PC-9 (cell line): Measurements from ENCODE around the gene MS4A15. TPM values are rescaled to one million over a fixed set of nuclear protein-coding genes. Genes with fewer than 3 reads are reported as not detected.

ENCODE experiments used
- BruUV-seq: library from RNA; stranded (reverse); fragments of 400-500 nt; replicated peaks from 2 replicates; lab custom pipeline; 2021; lab: Mats Ljungman, UMichigan
- CTCF ChIA-PET: fragments of 300-600 bp; sonication (Branson Sonifier 250); formaldehyde crosslinking; loops from one replicate; lab custom pipeline; 2022; ENCODE audit warnings: antibody characterized with exemption; lab: Charles Lee
- POLR2A ChIA-PET: fragments of 300-600 bp; sonication (Branson Sonifier 250); formaldehyde crosslinking; loops from one replicate; lab custom pipeline; 2022; ENCODE audit warnings: antibody characterized with exemption; ENCODE audit not compliant: unreplicated experiment; lab: Charles Lee
- DNase-seq, 2 experiments: peaks; one replicate each; pipeline versions ENCODE4 v3.0.0 to v3.0.0-alpha.2; 2015 to 2022; ENCODE audit warnings: mixed read lengths in 1 of 2
- H2AFZ ChIP-seq: fragments of 200-600 bp; sonication (generic); 2 replicates; pipeline ENCODE4 v1.8.1; 2017; ENCODE audit warnings: antibody characterized with exemption
- H3F3A ChIP-seq: fragments of 200-600 bp; sonication (generic); 2 replicates; pipeline ENCODE4 v1.8.1; 2017; ENCODE audit warnings: antibody characterized with exemption, mild to moderate bottlenecking, low read depth; ENCODE audit not compliant: insufficient read depth
- H3K27ac ChIP-seq: fragments of 200-600 bp; sonication (generic); 2 replicates; pipeline ENCODE4 v1.6.1; 2016; ENCODE audit warnings: mixed run types
- H3K27me3 ChIP-seq: fragments of 200-600 bp; sonication (generic); 2 replicates; pipeline ENCODE4 v1.6.1; 2016; ENCODE audit warnings: low read depth, mixed run types; ENCODE audit not compliant: insufficient read depth
- H3K36me3 ChIP-seq: fragments of 200-600 bp; sonication (generic); 2 replicates; pipeline ENCODE4 v1.6.1; 2016; ENCODE audit warnings: low read depth, mixed run types
- H3K4me1 ChIP-seq: fragments of 200-600 bp; sonication (generic); replicated peaks from 2 replicates; pipeline ENCODE4 v1.6.1; 2016; ENCODE audit warnings: mixed run types; ENCODE audit not compliant: insufficient read depth
- H3K4me2 ChIP-seq: fragments of 200-600 bp; sonication (generic); 2 replicates; pipeline ENCODE4 v1.6.1; 2017; ENCODE audit warnings: mixed run types
- H3K4me3 ChIP-seq: fragments of 200-600 bp; sonication (generic); 2 replicates; pipeline ENCODE4 v1.6.1; 2016; ENCODE audit warnings: mixed run types
- H3K79me2 ChIP-seq: fragments of 200-600 bp; sonication (generic); 2 replicates; pipeline ENCODE4 v1.6.1; 2017; ENCODE audit warnings: low read depth, mixed run types
- H3K9me2 ChIP-seq: fragments of 200-600 bp; sonication (generic); 2 replicates; pipeline ENCODE4 v1.8.1; 2017; ENCODE audit warnings: mild to moderate bottlenecking; ENCODE audit not compliant: insufficient read depth
- H3K9me3 ChIP-seq: fragments of 200-600 bp; sonication (generic); 2 replicates; pipeline ENCODE4 v1.8.1; 2016; ENCODE audit warnings: low read depth; ENCODE audit not compliant: insufficient read depth
- H4K20me1 ChIP-seq: fragments of 200-600 bp; sonication (generic); 2 replicates; pipeline ENCODE4 v1.8.1; 2017; ENCODE audit not compliant: insufficient read depth
- CTCF ChIP-seq: fragments of 200-600 bp; sonication (generic); conservative IDR thresholded peaks from 2 replicates; pipeline ENCODE4 v1.6.1; 2017; ENCODE audit warnings: mixed run types, antibody characterized with exemption, mild to moderate bottlenecking, moderate library complexity
- EZH2 ChIP-seq: fragments of 200-600 bp; sonication (generic); IDR thresholded peaks from 2 replicates; pipeline ENCODE4 v1.8.0; 2017; ENCODE audit warnings: antibody characterized with exemption, low read depth
- intact Hi-C: fragments of 100-400 bp; cut with micrococcal nuclease; formaldehyde crosslinking; loops from one replicate; pipeline ENCODE4 v1.10.0; 2022; ENCODE audit not compliant: unreplicated experiment
- total RNA-seq: library from RNA; stranded (reverse); gene quantifications from 2 replicates; pipeline ENCODE4 v1.2.3, GENCODE V29; 2021

The MS4A15 gene
- total RNA-seq, 1 experiment from 2014 or later = not detected

- Histone ChIP-seq H3K79me2 (no peaks in the 10 kb centered on the region), H3K9me3 (no peaks in the 10 kb centered on the region), H3K4me1 (no peaks in the 10 kb centered on the region), H3K4me3 (no peak overlapping the region), H4K20me1 (no peaks in the 10 kb centered on the region), H3K9me2 (no peaks in the 10 kb centered on the region), H3K27ac (no peak overlapping the region), H3K27me3 (peaks cover 35% of the 10 kb centered on the region), H3K36me3 (no peaks in the 10 kb centered on the region), H2AFZ (no peak overlapping the region), H3K4me2 (no peak overlapping the region), H3F3A (no peaks in the 10 kb centered on the region)
- intact Hi-C loops = no loop called here
- ChIA-PET CTCF (no interaction called here), POLR2A (no interaction called here)
- TF ChIP-seq EZH2 (no peak), CTCF (no peak)
- no TSS peak for BruUV-seq
- DNase-seq = no peak
These were observed 27.2 kb downstream of the MS4A15 start for GRCh38 chr11:60783911-60784310.

GRCh38 chr11:60785136-60785535 lies 28.5 kb downstream of the MS4A15 start, which contains the start of gene MS4A10:
Gene MS4A10, plus strand, starts transcription at chr11:60785333. Its CDS starts 5,003 bp downstream, at chr11:60790336.
- no peak for DNase-seq
- CTCF ChIA-PET = no interaction called here
- Histone ChIP-seq H3K9me2 (no peaks in the 10 kb centered on the region), H3K36me3 (no peaks in the 10 kb centered on the region), H3K4me3 (no peak within 1 kb of the TSS), H3K9me3 (no peaks in the 10 kb centered on the region), H3K27ac (no peak within 1 kb of the TSS), H3K27me3 (peaks cover 39% of the 10 kb centered on the region), H3F3A (no peaks in the 10 kb centered on the region), H2AFZ (no peak within 1 kb of the TSS), H4K20me1 (no peaks in the 10 kb centered on the region), H3K79me2 (no peaks in the 10 kb centered on the region), H3K4me1 (no peaks in the 10 kb centered on the region), H3K4me2 (no peak within 1 kb of the TSS)
- POLR2A ChIA-PET = no interaction called here
- no peak for TF ChIP-seq EZH2
- no peak for TF ChIP-seq CTCF
- intact Hi-C loops = no loop called here
- no TSS peak for BruUV-seq

GRCh38 chr11:60785806-60786361 lies 29.2 kb downstream of the MS4A15 start:
- no TSS peak for BruUV-seq
- ChIA-PET CTCF (no interaction called here), POLR2A (no interaction called here)
- H3K9me2 ChIP-seq = no peaks in the 10 kb centered on the region
- no peak for DNase-seq
- no peaks in the 10 kb centered on the region for H3K4me1 ChIP-seq
- peaks cover 38% of the 10 kb centered on the region for H3K27me3 ChIP-seq
- H3K36me3 ChIP-seq = no peaks in the 10 kb centered on the region
- intact Hi-C loops = no loop called here
- no peak overlapping the region for H3K27ac ChIP-seq
- no peak overlapping the region for H3K4me3 ChIP-seq
- no peak overlapping the region for H2AFZ ChIP-seq
- H3K4me2 ChIP-seq = no peak overlapping the region
- no peaks in the 10 kb centered on the region for H3K9me3 ChIP-seq
- H4K20me1 ChIP-seq = no peaks in the 10 kb centered on the region
- H3F3A ChIP-seq = no peaks in the 10 kb centered on the region
- TF ChIP-seq CTCF = no peak
- no peak for TF ChIP-seq EZH2
- no peaks in the 10 kb centered on the region for H3K79me2 ChIP-seq
